A549 (cell line): ENCODE measurements around the gene CT45A3.
"Not testable (repeated sequence)": the region's sequence is repeated elsewhere in the genome, so short reads cannot be mapped to it uniquely, and the experiment has no call there.

Experiments used
- CBX2 ChIP-seq: fragments of 200-600 bp; sonication (generic); IDR thresholded peaks from 2 replicates; pipeline ENCODE4 v1.6.1; 2016; ENCODE audit warnings: low read depth, mild to moderate bottlenecking, borderline replicate concordance
- CHD2 ChIP-seq: fragments of 150-350 bp; IDR thresholded peaks from 2 replicates; pipeline ENCODE4 v1.6.1; 2014; ENCODE audit warnings: low read length; ENCODE audit not compliant: partially characterized antibody
- EP300 ChIP-seq, 2 experiments: fragments of >200 bp; sonication (Bioruptor Twin); formaldehyde crosslinking; IDR thresholded peaks; 2 replicates in 1 of 2; 3 replicates in 1 of 2; pipeline ENCODE4 v1.6.1; 2016 to 2017
- JUNB ChIP-seq: fragments of >200 bp; sonication (Bioruptor Twin); formaldehyde crosslinking; IDR thresholded peaks from 2 replicates; pipeline ENCODE4 v1.6.1; 2016
- MAFK ChIP-seq: fragments of 450-650 bp; IDR thresholded peaks from 2 replicates; pipeline ENCODE4 v1.6.1; 2014; ENCODE audit not compliant: partially characterized antibody
- MAZ ChIP-seq: fragments of 150-350 bp; IDR thresholded peaks from 2 replicates; pipeline ENCODE4 v1.6.1; 2014; ENCODE audit warnings: antibody characterized with exemption, low read depth, low read length, borderline replicate concordance
- POLR2A ChIP-seq: IDR thresholded peaks from 2 replicates; pipeline ENCODE4 v1.6.1; 2012; ENCODE audit warnings: mild to moderate bottlenecking, low read length
- POLR2AphosphoS2 ChIP-seq: conservative IDR thresholded peaks from 2 replicates; pipeline ENCODE4 v1.6.1; 2012; ENCODE audit warnings: low read length, improper control_type of control experiment, inconsistent platforms
- RFX5 ChIP-seq: fragments of 450-650 bp; IDR thresholded peaks from 2 replicates; pipeline ENCODE4 v1.7.1; 2014; ENCODE audit warnings: antibody characterized with exemption, mild to moderate bottlenecking, moderate library complexity
- RNF2 ChIP-seq: fragments of 200-600 bp; sonication (generic); IDR thresholded peaks from 2 replicates; pipeline ENCODE4 v1.6.1; 2016; ENCODE audit warnings: low read depth, mild to moderate bottlenecking, antibody characterized with exemption, moderate library complexity, borderline replicate concordance
- SMC3 ChIP-seq: fragments of >200 bp; sonication (Bioruptor Twin); formaldehyde crosslinking; IDR thresholded peaks from 3 replicates; pipeline ENCODE4 v1.6.1; 2018; ENCODE audit warnings: inconsistent platforms
- SREBF2 ChIP-seq: fragments of 450-650 bp; IDR thresholded peaks from 2 replicates; pipeline ENCODE4 v1.6.1; 2014; ENCODE audit warnings: mild to moderate bottlenecking, moderate library complexity
- TF ChIP-seq, protein P1 (sequence below): fragments of >200 bp; sonication (Bioruptor Twin); formaldehyde crosslinking; IDR thresholded peaks from 3 replicates; pipeline ENCODE4 v1.5.1; 2016
- TF ChIP-seq, protein P2 (sequence below): IDR thresholded peaks from 2 replicates; pipeline ENCODE4 v1.6.1; 2012

DNA sequence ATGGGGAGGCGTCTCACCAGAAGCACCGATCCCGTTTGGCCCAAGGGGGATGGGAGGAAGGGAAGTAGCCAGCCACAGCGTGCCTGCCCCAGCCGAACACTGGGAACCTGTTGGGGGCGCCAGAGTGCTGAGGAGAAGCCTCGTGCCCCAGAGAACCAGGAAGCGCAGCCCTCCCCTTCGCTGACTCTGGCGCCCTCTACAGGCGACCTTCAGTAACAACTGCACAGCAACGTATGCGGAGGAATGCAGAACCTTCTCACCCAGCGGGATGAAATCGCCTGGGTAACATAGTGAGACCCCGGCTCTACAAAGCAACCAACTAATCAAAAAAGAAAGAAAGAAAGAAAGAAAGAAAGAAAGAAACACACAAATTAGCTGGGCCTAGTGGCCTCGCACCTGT, at the start of gene CT45A3:
- not testable (repeated sequence) for TF ChIP-seq EP300 (IDR thresholded peaks at IDR 0.05); SREBF2; POLR2AphosphoS2; JUNB; CBX2; MAZ; CHD2; RNF2; SMC3; POLR2A; RFX5; MAFK
- TF ChIP-seq, protein P1, sequence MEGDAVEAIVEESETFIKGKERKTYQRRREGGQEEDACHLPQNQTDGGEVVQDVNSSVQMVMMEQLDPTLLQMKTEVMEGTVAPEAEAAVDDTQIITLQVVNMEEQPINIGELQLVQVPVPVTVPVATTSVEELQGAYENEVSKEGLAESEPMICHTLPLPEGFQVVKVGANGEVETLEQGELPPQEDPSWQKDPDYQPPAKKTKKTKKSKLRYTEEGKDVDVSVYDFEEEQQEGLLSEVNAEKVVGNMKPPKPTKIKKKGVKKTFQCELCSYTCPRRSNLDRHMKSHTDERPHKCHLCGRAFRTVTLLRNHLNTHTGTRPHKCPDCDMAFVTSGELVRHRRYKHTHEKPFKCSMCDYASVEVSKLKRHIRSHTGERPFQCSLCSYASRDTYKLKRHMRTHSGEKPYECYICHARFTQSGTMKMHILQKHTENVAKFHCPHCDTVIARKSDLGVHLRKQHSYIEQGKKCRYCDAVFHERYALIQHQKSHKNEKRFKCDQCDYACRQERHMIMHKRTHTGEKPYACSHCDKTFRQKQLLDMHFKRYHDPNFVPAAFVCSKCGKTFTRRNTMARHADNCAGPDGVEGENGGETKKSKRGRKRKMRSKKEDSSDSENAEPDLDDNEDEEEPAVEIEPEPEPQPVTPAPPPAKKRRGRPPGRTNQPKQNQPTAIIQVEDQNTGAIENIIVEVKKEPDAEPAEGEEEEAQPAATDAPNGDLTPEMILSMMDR: not testable (repeated sequence)
- TF ChIP-seq, protein P2, sequence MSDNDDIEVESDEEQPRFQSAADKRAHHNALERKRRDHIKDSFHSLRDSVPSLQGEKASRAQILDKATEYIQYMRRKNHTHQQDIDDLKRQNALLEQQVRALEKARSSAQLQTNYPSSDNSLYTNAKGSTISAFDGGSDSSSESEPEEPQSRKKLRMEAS: not testable (repeated sequence)
